ENCODE measurements around the gene RAMACL. TPM values are rescaled to one million over a fixed set of nuclear protein-coding genes. Genes with fewer than 3 reads are reported as not detected.
A peak's percentile ranks its signal among the peaks of the same experiment; 100 is the strongest.

The RAMACL gene
- polyA plus RNA-seq, 1 donor = 0.46 TPM

DNA sequence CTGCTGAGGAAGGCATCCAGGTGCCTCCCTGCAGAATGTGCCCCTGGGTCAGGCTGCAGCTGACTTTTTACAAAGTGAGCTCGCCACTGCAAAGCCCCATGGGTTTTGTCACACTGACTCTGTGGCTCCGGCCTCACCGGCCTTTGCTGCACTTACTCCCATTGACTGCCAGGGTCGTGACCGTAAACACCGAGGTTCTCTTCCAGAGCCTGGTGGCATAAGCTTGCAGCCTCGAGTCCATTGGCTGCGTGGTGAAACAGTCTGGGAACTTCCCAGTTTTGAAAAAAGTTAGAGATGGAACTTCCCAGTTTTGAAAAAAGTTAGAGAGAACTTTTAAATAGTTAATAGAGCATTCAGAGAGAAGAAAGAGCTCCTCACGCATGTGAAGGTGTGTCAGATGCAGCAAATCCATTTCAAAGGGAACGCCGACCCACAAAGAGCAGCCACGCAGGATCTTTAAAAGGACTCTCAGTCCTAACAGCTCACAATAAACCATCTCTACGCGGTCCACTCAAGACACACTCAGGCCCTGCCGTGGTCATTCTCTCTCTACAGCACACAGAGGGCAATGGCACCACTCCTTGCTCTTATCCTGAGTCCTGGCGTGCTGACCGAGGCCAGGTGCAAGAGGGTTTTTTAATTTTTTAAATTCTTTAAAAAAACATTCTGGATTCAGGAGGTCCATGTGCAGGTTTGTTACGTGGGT, 12.8 kb downstream of the RAMACL start:
- no peak for DNase-seq

DNA sequence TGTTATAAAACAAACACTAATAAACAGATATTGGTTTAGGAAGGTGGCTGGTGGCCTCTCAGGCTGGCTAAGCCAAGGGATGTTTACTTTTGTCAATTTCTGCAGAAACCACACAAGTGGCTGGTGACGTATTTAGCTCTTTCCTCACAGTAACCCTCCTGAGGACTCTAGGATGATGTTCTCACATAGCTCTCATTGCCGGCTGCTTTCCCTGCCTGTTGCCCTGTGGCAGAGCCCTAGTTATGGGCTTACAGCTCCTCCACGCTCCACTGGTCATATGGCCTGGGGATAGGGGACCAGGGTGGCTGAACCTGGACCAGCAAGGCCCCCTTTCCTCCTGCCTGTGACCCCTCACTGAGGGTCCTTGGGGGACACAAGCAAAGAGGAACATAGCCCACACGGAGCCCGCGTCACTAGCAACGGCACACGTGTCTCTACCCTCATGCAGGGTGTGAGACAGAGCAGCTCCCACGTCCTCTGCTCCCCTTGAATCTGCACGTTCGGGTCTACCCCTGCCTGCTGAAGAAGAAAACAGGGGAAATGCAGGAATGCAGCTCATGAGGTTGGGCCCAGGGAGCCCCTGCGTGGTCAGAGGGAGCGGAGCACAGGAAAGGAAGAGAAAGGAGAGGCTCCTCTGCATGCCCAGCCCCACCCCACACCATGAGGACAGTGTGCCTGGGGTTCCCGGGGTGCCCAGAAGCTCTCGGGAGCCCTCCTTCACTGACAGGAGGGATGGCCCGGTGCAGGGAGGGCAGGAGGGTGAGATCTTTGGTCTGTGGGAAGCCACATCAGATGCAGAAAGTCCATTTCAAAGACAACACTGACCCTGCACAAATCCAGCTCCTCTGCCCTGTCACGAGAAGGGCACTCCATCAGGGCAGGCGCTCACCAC, 13.9 kb downstream of the RAMACL start:
- no peak for DNase-seq

DNA sequence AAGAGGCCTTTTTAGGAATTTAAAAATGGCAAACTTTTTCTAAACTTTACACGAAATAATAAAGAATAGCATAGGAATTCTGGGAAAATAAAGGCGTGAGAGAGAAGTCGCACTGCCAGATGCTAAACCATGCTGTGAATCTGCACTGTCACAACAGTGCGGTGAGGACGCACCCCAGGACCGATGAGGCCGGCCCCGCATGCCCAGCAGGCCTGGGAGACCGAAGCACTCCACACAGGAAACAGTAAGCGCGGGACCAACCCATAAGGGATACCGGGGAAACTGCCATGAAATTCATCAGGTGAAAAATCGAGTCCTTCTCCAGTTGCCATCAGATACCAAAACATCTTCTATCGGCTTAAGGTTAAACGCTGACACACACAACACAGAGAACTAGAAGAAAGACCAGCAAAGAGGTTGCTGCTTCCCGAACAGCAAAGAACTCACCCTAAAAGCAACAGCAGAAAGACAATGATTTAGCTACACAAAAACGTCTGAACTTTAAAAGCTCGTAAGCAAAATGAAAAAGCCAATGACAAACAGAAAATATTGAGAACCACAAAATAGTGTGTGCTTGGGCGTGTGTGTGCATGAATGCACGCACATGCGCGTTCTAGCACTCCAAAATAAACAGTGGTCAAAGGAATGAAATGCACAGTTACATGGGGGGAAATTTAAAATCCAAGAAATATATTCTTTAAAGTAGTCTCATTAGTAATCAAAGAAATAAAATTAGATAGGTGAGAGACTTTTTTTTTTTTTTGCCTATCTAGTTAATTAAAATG, 15.4 kb downstream of the RAMACL start:
- no peak for DNase-seq

DNA sequence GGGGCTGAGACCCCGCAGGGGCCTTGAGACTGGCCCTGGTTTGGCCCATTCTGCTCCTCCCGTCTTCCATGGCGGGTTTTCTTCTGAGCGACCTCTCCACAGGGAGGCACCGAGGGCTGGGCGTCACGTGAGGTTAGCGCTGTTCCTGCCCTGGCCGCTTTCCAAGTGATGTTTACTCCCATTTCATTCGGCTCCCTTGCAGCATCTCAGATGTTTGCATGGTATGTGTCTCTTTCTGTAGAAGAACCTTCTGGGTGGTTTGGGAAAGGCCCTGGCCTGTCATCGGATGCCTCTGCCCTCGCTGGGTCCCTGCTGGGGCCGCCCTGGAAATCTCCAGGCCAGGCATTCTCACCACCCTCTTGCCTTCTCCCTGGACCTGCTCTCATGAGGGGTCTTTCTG, 17.3 kb downstream of the RAMACL start:
- DNase-seq = no peak

DNA sequence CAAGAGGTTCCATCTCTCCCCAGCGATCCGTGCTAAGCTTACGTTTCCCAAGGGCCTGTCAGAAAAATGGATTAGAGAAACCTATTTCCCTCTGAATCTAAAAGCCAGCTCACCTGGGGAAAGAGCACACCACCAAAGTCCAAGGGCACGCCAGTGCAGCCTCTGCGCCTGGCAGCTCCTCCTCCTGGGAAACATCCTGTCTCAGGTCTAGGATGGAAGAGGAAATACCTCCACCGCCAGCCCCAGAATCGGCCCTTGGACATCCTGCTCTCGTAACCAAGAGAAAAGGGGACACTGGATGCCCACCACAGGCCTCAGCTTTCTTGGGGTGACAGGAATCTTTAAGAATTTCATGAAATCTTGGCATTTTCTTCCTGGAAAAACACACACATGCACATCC, 18.7 kb downstream of the RAMACL start:
- DNase-seq = no peak

DNA sequence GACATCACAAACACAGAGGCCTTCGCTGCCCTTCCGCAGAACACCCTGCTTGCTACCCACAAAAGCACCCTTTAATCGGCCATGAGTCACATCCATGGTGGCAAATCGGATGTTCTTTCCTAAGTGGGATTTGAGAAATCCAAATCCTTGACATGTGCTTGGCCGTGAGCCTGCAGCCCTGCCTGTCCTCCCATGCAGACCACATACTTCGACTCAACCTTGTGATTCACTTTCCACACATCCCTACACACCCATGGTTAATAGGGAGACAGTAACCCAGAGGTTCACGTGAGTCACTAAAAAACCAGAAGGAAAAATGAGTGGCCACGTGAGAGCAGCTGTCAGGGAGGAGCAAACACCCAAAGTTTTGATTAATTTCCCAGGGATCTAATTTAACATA, 19.4 kb downstream of the RAMACL start:
- DNase-seq = no peak

DNA sequence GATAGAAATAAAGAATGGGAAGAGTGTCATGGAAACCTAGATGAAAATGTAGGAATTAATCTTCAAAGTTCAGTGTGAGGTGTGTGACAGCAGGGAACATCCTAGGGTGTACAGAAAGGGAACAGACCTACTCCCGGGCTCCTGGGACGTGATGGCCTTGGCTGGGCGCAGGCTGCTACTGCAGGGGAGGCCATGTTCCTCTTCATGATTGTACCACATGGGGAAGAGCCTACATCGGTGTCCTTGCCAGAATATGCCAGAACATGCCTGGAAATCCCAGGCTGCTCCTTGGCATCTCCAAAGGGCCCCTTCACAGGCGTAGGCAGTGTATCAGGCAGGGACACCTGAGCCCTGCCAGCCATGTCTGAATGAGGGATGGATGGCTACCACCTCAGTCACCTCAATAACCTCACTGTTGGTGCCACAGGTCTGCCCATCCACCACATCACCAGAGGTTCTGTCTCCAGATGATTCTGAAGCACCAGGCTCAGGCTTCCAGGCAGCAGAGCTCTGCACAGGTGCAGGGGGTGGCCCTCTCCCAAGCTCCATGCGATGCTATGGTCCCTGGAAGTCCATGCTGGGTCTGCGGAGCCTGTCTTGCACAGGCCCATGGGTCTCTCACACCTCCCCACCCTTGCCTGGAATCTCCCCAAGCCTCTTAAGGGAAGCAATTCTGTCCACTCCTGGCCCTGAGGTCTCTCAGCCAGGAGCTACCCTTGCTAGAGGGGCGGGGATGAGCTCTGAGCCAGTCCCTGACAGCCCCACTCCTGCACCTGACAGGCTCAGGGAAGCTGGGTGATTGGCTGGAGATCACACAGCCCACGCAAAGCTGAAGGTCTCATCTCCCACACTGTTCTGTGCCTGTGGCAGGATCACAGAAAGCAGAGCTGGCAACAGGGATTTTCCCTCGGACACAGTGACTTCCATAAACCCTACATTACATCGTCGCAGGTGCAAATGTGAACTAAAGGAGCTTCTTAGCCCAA, 20.2 kb downstream of the RAMACL start:
- no peak for DNase-seq

DNA sequence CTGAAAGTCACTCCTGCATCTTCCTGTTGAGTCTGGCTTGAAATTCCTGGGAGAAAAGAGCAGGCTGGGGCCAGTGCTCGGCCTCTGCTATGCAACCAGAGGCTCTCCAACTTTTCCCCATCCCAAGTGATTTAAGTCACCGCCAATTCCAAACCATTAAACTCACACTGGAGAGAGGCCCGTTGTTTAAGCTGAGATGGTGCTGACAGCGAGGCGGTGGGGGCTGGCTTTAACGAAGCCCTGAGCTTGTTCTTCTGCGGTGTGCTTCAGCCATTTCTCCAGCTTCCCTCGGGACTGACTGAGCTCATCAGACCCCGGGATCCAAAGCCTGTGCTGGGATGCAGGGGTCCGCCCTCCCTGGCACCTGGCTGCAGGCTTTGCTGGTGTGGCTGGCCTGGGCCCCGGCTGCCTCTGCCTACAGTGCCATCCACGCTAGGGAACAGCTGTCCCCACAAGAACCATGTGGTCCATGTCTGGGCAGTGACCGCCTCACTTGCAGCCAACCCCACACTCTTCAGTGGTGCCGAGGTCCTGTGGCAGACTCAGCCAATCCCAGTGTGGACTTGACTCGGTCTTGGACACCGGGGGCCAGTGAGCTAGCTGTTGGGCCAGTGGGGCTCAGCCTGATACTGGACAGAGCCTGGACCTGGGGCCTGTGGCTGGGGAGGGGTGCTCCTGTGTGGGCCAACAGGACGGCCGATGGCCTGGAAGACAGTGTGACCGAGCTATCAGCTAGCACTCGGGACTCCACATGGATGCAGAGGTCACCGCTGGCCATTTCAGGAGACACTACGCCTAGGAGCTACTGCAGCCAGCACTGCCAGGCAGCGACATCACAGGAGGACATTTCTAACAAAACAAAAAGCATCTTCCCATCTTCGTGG, 21.2 kb downstream of the RAMACL start:
- no peak for DNase-seq

DNA sequence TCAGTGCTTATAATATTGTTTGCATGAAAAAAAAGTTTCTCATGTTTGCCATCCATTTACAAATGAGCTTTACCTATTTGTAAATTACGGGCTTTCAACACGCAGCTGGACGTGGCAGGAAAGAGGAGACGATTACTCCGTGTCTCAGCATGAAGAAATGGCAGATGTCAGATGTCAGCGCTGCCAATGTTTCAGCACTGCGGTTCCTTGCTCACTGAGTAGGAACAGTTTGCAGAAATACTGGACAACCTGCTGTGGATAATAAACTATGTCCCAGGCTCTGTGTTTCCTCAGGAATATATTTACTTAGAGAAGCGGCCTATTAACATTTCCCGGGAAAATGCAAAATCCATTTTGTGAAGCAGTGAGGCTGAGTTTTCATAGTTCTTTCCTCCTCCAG, 22.7 kb downstream of the RAMACL start:
- DNase-seq = no peak

DNA sequence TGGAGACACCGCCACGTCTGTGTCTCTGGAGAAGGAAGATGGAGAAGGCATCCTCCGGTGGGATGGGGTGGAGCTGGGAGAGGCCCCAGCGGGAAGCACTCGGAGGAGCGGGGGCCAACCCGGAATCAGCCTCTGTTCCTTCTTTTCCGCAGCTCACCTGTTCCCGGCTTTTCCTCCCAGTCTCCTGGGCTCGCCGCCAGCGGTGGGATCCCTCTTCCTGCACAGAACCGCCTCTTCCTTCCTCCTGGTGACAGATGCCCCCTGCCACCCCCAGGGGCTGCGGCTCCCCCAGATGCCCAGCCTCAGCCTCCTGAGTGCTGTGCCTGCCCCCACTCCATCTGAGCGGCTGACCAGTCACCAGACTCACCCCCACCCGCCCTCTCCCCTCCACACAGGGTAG, 23.3 kb downstream of the RAMACL start:
- no peak for DNase-seq

DNA sequence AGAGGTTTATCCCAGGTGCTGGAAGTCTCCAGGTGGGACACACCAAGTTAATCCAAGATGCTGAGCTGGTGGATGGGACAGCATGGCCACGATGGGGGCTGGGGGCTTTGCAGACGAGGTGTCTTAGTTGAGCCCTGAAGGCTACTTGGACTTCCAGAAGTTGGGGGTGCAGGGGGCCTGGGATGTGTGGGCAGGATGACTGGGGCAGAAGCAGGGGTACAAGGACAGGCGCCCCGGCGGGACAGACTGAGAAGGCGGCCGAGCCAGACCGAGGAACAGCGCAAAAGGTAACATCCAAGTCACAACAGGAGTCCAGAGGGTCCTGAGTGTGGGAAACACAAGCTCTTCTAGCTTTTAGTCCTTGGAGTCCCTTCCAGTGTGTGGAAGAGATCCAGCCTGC, 23.8 kb downstream of the RAMACL start:
- DNase-seq = no peak

DNA sequence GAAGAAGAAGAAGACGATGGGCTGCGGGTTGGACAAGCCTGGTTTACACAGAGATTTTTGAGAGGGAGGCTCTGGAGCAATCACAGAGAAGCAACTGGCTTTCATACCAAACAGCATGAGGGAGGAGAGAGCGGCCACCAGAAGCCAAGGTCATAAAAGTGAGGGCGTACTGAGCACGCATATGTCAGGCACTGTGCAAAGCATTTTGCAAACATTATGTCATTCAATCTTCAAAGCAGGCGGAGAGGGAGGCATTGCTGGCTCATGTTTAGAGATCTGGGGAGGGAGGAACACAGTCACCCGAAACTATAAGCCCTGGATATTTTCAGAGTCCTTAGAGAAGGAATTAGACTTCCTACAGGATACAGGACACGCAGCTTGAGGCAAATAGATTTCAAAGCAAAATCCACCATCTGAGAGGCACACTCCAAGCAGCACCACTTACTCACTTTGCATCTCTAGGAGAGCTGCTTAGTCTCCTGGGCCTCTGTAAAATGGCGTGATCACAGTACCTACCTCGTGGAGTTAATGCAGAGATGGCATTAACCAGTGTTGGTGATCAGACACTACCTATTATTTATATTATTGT, 24.6 kb downstream of the RAMACL start:
- DNase-seq = no peak

DNA sequence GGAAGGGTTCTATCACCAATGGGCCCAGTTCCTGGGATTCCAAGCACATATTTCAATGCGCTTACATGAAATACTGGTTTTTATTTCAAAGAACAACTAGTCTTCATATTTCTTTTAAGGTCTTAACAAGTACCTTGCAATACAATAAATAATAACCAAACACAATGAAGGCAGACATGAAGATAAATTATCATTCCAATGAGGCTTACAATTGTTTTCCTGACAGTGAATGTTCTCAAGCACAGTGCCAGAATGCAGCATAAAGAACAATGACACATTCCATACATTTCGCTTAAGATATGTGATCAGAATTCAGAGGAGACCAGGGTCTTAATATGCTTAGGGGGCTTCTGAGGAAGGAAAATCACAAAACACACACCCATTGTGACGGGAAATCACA, 26.3 kb downstream of the RAMACL start:
- no peak for DNase-seq

DNA sequence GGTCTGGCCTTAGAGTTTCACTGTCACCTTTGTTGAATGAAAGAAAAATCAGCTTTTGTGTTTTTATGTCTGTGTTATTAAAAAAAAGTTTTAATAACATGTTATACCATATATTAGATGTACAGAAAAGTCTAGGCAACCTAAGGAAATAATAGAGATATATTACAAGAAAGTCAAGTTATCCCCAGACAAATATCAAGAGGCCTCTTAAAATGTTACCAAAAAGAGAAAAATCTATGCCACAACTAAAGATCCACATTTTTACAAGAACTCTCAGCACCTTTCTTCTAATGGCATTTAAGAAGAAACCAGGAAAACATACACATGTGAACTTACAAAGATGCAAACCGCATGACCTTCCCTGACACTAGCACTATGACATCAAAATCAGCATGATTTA, 26.8 kb downstream of the RAMACL start:
- DNase-seq = no peak

DNA sequence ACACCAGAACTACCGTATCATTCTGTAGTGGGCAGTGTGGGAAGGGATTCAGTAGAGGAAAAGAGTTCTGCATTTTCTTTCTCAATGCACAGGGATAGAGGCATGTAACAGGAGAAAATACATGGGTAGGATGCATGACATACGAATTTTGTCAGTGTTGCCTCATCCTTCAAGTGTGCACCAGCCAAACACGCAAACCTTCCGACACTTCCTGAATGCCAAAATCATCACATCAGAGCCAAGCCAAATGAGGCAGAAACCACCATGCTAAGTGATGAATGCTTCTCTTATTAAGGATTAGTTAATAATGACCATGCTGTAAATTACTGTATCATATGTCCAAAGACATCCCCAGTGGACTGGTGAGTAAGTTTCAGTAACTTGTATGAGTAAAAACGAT, 27.3 kb downstream of the RAMACL start:
- DNase-seq = no peak

DNA sequence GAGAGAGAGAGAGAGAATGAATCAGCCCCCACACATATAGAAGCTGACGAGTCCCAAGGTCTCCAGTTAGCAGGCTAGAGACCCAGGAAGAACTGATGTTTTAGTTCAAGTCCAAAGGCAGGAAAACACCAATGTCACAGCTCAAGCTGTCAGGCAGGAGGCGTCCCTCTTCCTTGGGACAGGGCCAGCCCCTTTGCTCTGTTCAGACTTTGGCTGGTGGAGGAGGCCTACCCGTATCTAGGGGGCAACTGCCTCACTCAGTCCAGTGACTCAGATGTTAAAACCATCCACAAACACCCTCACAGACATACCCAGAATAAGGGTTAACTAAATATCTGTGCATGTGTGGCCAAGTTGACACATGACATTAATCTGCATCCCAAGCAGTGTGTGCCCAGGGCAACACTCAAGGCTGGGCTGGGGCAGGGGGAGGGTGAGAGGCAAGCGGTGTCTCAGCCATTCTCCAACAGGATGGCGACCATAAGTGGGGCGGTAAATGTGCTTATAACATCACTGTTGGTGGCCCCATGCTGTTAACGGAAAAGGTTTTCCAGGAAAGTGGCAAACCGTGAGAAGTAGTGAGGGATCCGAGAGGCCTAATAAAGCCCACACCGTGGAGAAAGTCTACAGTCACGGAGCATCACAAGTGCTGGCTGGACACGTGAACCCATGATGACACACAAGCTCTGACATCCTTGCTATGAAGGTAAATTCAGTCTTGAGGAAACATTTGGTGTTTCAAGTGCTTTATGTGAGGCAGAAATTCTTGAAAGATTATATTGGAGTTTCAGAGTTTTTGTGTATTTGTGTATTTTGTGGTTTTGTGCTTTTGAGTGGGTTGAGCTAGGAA, 28.1 kb downstream of the RAMACL start:
- DNase-seq = no peak

DNA sequence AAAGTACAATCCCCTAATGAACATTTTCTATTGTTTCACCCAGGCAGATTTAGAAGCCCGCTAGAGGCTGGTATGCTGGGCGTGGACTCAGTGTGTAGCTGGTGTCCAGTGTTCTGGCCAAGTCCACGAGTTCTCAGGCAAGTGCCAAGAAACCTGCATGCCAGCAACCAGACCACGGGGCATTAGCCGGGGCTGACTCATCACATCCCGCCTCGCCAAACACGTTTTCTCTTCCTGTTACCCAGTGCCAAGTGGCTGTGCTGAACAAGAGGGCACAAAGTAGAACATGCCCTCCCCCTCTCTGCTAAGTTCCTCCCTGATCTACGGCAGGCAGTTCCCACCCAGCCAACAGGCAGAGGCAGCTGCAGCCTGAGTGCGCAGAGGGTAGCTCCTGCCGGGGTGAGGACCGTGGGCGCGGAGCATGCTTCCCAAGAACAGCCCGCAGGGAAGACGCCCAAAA, 29.6 kb downstream of the RAMACL start:
- DNase-seq = peak; percentile 61

DNA sequence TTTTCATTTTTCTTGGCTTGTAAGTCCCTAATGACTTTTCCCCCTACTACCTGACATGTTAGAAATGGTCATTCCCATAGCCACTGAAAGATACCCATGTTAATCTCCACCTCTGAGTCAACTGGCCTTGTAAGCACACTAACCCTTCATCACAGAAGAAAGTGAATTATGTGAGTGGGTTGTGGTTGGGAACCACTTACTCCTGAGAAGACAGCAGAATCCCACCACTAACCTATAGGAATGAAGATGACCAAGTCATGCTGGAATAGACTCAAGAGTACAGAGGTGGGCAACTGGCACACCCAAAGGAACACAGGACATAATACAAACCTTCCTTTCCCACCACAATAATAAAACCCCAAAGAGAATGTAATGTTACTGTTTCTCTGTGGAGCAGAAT, 30.1 kb downstream of the RAMACL start:
- DNase-seq = no peak

DNA sequence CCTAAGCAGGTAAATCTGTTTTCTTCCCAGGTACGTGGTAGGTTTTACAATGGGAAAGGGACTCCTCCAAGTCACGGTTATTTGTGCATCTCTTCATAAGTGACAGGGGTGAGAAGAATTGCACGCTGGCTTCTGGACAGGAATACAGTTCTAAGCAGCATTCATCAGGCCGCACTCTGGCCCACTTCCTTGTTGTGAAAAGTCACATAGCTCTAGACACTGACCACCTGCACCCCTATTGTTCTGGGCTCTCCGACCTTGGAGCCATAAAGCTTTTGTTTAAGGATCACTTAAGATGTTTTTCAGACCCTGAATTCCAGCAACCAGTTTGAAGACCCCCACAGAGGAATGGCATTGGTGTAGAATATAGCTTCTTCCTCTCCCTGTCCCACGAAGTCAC, 31.4 kb downstream of the RAMACL start:
- DNase-seq = no peak

DNA sequence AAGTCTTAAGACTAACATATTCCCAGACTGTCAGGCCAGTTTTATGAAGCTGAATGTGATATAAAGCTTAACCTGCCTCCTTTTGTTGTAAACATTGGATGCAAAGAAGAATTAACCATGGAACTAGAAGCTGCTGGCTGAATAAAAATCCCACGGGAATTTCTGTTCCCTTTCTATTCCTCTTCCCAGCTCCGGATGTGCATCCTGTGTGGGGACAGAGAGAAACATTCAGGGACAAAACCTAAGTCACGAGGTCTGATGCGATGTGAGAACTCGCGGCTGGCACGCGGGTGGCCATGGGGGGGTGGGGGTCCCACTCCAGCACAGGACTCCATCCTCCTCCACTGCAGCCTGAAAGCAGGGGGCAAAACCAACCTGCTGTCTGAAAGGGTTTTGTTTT, 32.2 kb downstream of the RAMACL start:
- no peak for DNase-seq
